Ascending aorta (tissue), 2 donors: ENCODE measurements around the gene UBA1. TPM values are rescaled to one million over a fixed set of nuclear protein-coding genes. Genes with fewer than 3 reads are reported as not detected.

Experiments used
- DNase-seq, 2 donors: peaks; one replicate each; pipeline ENCODE4 v3.0.0-alpha.2; 2019; ENCODE audit warnings: low spot score in 2 of 2
- H3K27ac ChIP-seq, 2 donors: fragments of 200-600 bp; sonication (generic); one replicate each; pipeline ENCODE4 v1.5.1; 2016 to 2017; ENCODE audit warnings: mild to moderate bottlenecking in 1 of 2
- H3K27me3 ChIP-seq: fragments of 200-600 bp; sonication (generic); one replicate; pipeline ENCODE4 v1.5.1; 2017
- H3K36me3 ChIP-seq, 2 donors: fragments of 200-600 bp; sonication (generic); one replicate each; pipeline ENCODE4 v1.5.1; 2016
- H3K4me1 ChIP-seq, 2 donors: fragments of 200-600 bp; sonication (generic); one replicate each; pipeline ENCODE4 v1.5.1; 2016 to 2017; ENCODE audit warnings: mild to moderate bottlenecking in 1 of 2
- H3K4me3 ChIP-seq, 2 donors: fragments of 200-600 bp; sonication (generic); one replicate each; pipeline ENCODE4 v1.5.1; 2016 to 2017; ENCODE audit warnings: mild to moderate bottlenecking in 1 of 2
- H3K9me3 ChIP-seq, 2 donors: fragments of 200-600 bp; sonication (generic); one replicate each; pipeline ENCODE4 v1.5.1; 2016
- intact Hi-C: fragments of 100-400 bp; cut with DNase I; formaldehyde crosslinking; loops from one replicate; pipeline ENCODE4 v1.15.1; 2023
- total RNA-seq: library from RNA; depleted of rRNA; stranded (reverse); fragments of >200 nt; gene quantifications from one replicate; pipeline ENCODE4 v1.1.0, GENCODE V29; 2016
- TF ChIP-seq, protein P1 (sequence below), 3 experiments: fragments of 200-600 bp in 2 of 3; fragments of 450-650 bp in 1 of 3; sonication (generic) in 2 of 3; IDR thresholded peaks; one replicate each; pipeline ENCODE4 v1.5.1; 2016 to 2019; ENCODE audit warnings: antibody characterized with exemption in 3 of 3, mild to moderate bottlenecking in 1 of 3, moderate library complexity in 1 of 3

UBA1 gene
- total RNA-seq, 1 donor from 2014 or later: 162 TPM

GRCh38 chrX:47176101-47176740 lies 17.4 kb upstream of the UBA1 start:
- no peaks in the 10 kb centered on the region for H3K27me3 ChIP-seq
- TF ChIP-seq, protein P1, sequence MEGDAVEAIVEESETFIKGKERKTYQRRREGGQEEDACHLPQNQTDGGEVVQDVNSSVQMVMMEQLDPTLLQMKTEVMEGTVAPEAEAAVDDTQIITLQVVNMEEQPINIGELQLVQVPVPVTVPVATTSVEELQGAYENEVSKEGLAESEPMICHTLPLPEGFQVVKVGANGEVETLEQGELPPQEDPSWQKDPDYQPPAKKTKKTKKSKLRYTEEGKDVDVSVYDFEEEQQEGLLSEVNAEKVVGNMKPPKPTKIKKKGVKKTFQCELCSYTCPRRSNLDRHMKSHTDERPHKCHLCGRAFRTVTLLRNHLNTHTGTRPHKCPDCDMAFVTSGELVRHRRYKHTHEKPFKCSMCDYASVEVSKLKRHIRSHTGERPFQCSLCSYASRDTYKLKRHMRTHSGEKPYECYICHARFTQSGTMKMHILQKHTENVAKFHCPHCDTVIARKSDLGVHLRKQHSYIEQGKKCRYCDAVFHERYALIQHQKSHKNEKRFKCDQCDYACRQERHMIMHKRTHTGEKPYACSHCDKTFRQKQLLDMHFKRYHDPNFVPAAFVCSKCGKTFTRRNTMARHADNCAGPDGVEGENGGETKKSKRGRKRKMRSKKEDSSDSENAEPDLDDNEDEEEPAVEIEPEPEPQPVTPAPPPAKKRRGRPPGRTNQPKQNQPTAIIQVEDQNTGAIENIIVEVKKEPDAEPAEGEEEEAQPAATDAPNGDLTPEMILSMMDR (IDR thresholded peaks at IDR 0.05): no peak
- no peaks in the 10 kb centered on the region for H3K9me3 ChIP-seq
- no peak overlapping the region for H3K4me3 ChIP-seq
- H3K36me3 ChIP-seq: peaks cover 50 to 84% of the 10 kb centered on the region in 2 donors
- no peaks in the 10 kb centered on the region for H3K4me1 ChIP-seq
- no peak overlapping the region for H3K27ac ChIP-seq
- intact Hi-C loops: no loop called here
- DNase-seq: peak in 1 of 2 donors; percentile 50

GRCh38 chrX:47177079-47177478 lies 16.6 kb upstream of the UBA1 start:
- H3K9me3 ChIP-seq: no peaks in the 10 kb centered on the region
- H3K4me1 ChIP-seq: no peaks in the 10 kb centered on the region
- H3K27ac ChIP-seq: no peak overlapping the region
- intact Hi-C loops: no loop called here
- H3K27me3 ChIP-seq: no peaks in the 10 kb centered on the region
- H3K36me3 ChIP-seq: peaks cover 54 to 86% of the 10 kb centered on the region in 2 donors
- no peak overlapping the region for H3K4me3 ChIP-seq
- peak in 1 of 2 donors; percentile 9 for DNase-seq
- TF ChIP-seq, protein P1 (IDR thresholded peaks at IDR 0.05): no peak

- peaks cover 51 to 83% of the 10 kb centered on the region in 2 donors for H3K36me3 ChIP-seq
- H3K27me3 ChIP-seq: no peaks in the 10 kb centered on the region
- DNase-seq: no peak
- intact Hi-C loops: no loop called here
- TF ChIP-seq, protein P1 (IDR thresholded peaks at IDR 0.05): no peak
- no peak overlapping the region for H3K27ac ChIP-seq
- no peaks in the 10 kb centered on the region for H3K9me3 ChIP-seq
- no peak overlapping the region for H3K4me3 ChIP-seq
- H3K4me1 ChIP-seq: no peaks in the 10 kb centered on the region
Observed at GRCh38 chrX:47178337-47178736, 15.3 kb upstream of the UBA1 start.

DNA sequence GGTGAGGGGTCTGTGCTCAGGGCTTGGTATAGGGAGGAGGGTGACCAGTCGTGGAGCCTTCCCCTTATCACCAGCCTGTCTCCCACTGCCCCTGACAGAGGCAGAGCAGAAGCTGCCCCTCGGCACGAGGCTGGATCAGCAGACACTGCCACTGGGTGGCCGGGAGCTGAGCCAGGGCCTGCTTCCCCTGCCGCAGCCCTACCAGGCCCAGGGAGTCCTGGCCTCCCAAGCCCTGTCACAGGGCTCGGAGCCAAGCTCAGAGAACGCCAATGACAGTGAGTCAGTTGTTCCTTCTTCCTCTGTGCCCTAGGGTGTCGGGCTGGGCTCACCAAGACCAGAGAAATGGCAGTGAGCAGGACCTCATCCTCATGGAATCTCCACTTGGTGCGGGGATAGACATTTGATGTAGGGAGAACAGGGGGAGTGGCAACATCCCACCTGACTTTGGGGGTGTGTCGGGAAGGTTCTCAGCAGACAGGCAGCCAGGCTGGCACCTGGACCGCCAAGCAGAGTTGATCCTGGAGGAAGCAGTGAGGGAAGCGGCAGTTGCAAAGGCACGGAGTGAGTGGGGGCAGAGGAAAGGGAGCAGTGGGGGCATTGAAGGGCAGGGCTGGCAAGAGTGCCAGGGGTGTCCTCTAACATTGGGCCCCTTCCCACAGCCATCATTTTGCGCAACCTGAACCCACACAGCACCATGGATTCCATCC lies 14.3 kb upstream of the UBA1 start:
- no peak for DNase-seq
- Histone ChIP-seq H3K4me1 (no peaks in the 10 kb centered on the region), H3K27ac (peak overlapping the region; percentile 39 to 59), H3K4me3 (no peak overlapping the region), H3K36me3 (peaks cover 49 to 74% of the 10 kb centered on the region in 2 donors), H3K27me3 (no peaks in the 10 kb centered on the region), H3K9me3 (no peaks in the 10 kb centered on the region)
- intact Hi-C loops: no loop called here
- TF ChIP-seq, protein P1 (IDR thresholded peaks at IDR 0.05): no peak

- Histone ChIP-seq H3K4me3 (no peak overlapping the region), H3K4me1 (no peaks in the 10 kb centered on the region), H3K27me3 (no peaks in the 10 kb centered on the region), H3K36me3 (peaks cover 53 to 73% of the 10 kb centered on the region in 2 donors), H3K27ac (peak overlapping the region; percentile 2 to 59), H3K9me3 (no peaks in the 10 kb centered on the region)
- TF ChIP-seq, protein P1 (IDR thresholded peaks at IDR 0.05): no peak
- no peak for DNase-seq
- intact Hi-C loops: no loop called here
Observed at GRCh38 chrX:47179928-47180255, 13.7 kb upstream of the UBA1 start.
